ENCODE data around the gene ASIP. TPM values are rescaled to one million over a fixed set of nuclear protein-coding genes. Genes with fewer than 3 reads are reported as not detected.
"Not testable (repeated sequence)": the region's sequence is repeated elsewhere in the genome, so short reads cannot be mapped to it uniquely, and the experiment has no call there.

The ASIP gene
- total RNA-seq, 1 experiment from 2014 or later: not detected

GRCh38 chr20:34201531-34201930 is 39.7 kb upstream of the ASIP start:
- H3K14ac ChIP-seq (ENCODE audit: insufficient read depth, low read length): no peak overlapping the region
- H3K9me3 Mint-ChIP-seq: peaks cover 0 to 3% of the 10 kb centered on the region in 2 experiments; a peak in 1 of 5 replicates
- no peak overlapping the region for H4K8ac ChIP-seq (replicated peaks; ENCODE audit: insufficient read length, low read depth, low read length)
- H2BK20ac ChIP-seq (ENCODE audit: low read depth, low read length, poor library complexity, severe bottlenecking): no peak overlapping the region
- peaks cover 8% of the 10 kb centered on the region for H3K27me3 Mint-ChIP-seq (ENCODE audit: low read depth)
- no peak overlapping the region for H4K5ac ChIP-seq (ENCODE audit: insufficient read length, low read depth, low read length)
- no CpG with 5 or more reads among the region's 4 CpGs for WGBS (ENCODE audit: extremely low coverage, insufficient read length, low lambda C conversion rate)
- no peak overlapping the region for H2BK12ac ChIP-seq (ENCODE audit: insufficient read length, low read depth, low read length)
- H3K4ac ChIP-seq (ENCODE audit: low read depth, low read length): no peak overlapping the region
- no peak overlapping the region for H3K27ac Mint-ChIP-seq
- H4K20me1 ChIP-seq (ENCODE audit: control insufficient read depth, insufficient read depth, insufficient read length): no peaks in the 10 kb centered on the region
- H3K23me2 ChIP-seq (ENCODE audit: insufficient read length, low read depth, low read length, poor library complexity, severe bottlenecking): no peaks in the 10 kb centered on the region
- H4K91ac ChIP-seq (ENCODE audit: insufficient read length, low read depth, low read length): no peak overlapping the region
- H3K23ac ChIP-seq (ENCODE audit: insufficient read length, low read depth, low read length): no peak overlapping the region
- no peaks in the 10 kb centered on the region for H3K9me3 ChIP-seq (ENCODE audit: control insufficient read depth, low read depth, low read length)
- H3K4me1 Mint-ChIP-seq: peaks cover 0 to 3% of the 10 kb centered on the region in 2 experiments; a peak in 1 of 4 replicates
- H3K9ac ChIP-seq (ENCODE audit: extremely low read depth, insufficient read length, low read length): no peak overlapping the region
- no peaks in the 10 kb centered on the region for H3K4me1 ChIP-seq (ENCODE audit: insufficient read depth, low read length)
- H3K27ac ChIP-seq (ENCODE audit: insufficient read length, low read depth, low read length): no peak overlapping the region
- H2BK120ac ChIP-seq (ENCODE audit: low read depth, low read length, poor library complexity, severe bottlenecking): no peak overlapping the region
- no peak overlapping the region for H3T11ph ChIP-seq (ENCODE audit: low read length)
- no peak overlapping the region for H2BK15ac ChIP-seq (ENCODE audit: low read depth, low read length)
- no peak for DNase-seq
- TF ChIP-seq CTCF (conservative IDR thresholded peaks at IDR 0.05): no peak
- H3K79me2 ChIP-seq (ENCODE audit: insufficient read depth, low read length): no peaks in the 10 kb centered on the region
- no peaks in the 10 kb centered on the region for H3K27me3 ChIP-seq (ENCODE audit: insufficient read depth, low read length)
- no peak overlapping the region for H3K4me2 ChIP-seq (ENCODE audit: insufficient read depth, insufficient read length, low read length)
- no peak overlapping the region for H2AFZ ChIP-seq (ENCODE audit: low read length)
- H2BK5ac ChIP-seq (ENCODE audit: insufficient read length, low read length): no peak overlapping the region
- no peak overlapping the region for H3K56ac ChIP-seq (ENCODE audit: insufficient read length, low read depth, low read length)
- no peaks in the 10 kb centered on the region for H3K79me1 ChIP-seq (ENCODE audit: insufficient read depth, low read depth, low read length, poor library complexity, severe bottlenecking)
- no peak overlapping the region for H3K4me3 Mint-ChIP-seq
- H2AK5ac ChIP-seq (ENCODE audit: insufficient read length, low read length): no peak overlapping the region
- no peak overlapping the region for H3K18ac ChIP-seq (ENCODE audit: insufficient read length, low read depth, low read length)
- no peaks in the 10 kb centered on the region for H3K36me3 Mint-ChIP-seq (ENCODE audit: insufficient read depth in 1 of 3, low read depth in 3 of 3)

- not testable (repeated sequence) for H2AK5ac ChIP-seq (ENCODE audit: insufficient read length, low read length); H3K4me2 ChIP-seq (ENCODE audit: insufficient read depth, insufficient read length, low read length); H2BK12ac ChIP-seq (ENCODE audit: insufficient read length, low read depth, low read length); H4K20me1 ChIP-seq (ENCODE audit: control insufficient read depth, insufficient read depth, insufficient read length); H3K23me2 ChIP-seq (ENCODE audit: insufficient read length, low read depth, low read length, poor library complexity, severe bottlenecking); H3K9me3 ChIP-seq (ENCODE audit: control insufficient read depth, low read depth, low read length); H3K27me3 Mint-ChIP-seq (ENCODE audit: low read depth); H3K4me1 ChIP-seq (ENCODE audit: insufficient read depth, low read length); H3K9ac ChIP-seq (ENCODE audit: extremely low read depth, insufficient read length, low read length); H3K4me1 Mint-ChIP-seq; H3T11ph ChIP-seq (ENCODE audit: low read length); H3K4me3 Mint-ChIP-seq; H3K27ac ChIP-seq (ENCODE audit: insufficient read length, low read depth, low read length); H3K36me3 Mint-ChIP-seq (ENCODE audit: insufficient read depth in 1 of 3, low read depth in 3 of 3); H3K27ac Mint-ChIP-seq; H4K5ac ChIP-seq (ENCODE audit: insufficient read length, low read depth, low read length); H3K79me2 ChIP-seq (ENCODE audit: insufficient read depth, low read length); H3K23ac ChIP-seq (ENCODE audit: insufficient read length, low read depth, low read length); H4K8ac ChIP-seq (replicated peaks; ENCODE audit: insufficient read length, low read depth, low read length); H2BK120ac ChIP-seq (ENCODE audit: low read depth, low read length, poor library complexity, severe bottlenecking); H2AFZ ChIP-seq (ENCODE audit: low read length); H3K14ac ChIP-seq (ENCODE audit: insufficient read depth, low read length); H3K18ac ChIP-seq (ENCODE audit: insufficient read length, low read depth, low read length); H4K91ac ChIP-seq (ENCODE audit: insufficient read length, low read depth, low read length); H2BK5ac ChIP-seq (ENCODE audit: insufficient read length, low read length); H3K4ac ChIP-seq (ENCODE audit: low read depth, low read length); DNase-seq; H3K56ac ChIP-seq (ENCODE audit: insufficient read length, low read depth, low read length); H2BK15ac ChIP-seq (ENCODE audit: low read depth, low read length); H2BK20ac ChIP-seq (ENCODE audit: low read depth, low read length, poor library complexity, severe bottlenecking); H3K27me3 ChIP-seq (ENCODE audit: insufficient read depth, low read length); H3K79me1 ChIP-seq (ENCODE audit: insufficient read depth, low read depth, low read length, poor library complexity, severe bottlenecking)
- H3K9me3 Mint-ChIP-seq: peaks cover 11 to 14% of the 10 kb centered on the region in 2 experiments; a peak in 4 of 5 replicates
- no CpG with 5 or more reads among the region's 21 CpGs for WGBS (ENCODE audit: extremely low coverage, insufficient read length, low lambda C conversion rate)
Measured at GRCh38 chr20:34205172-34205880, 35.9 kb upstream of the ASIP start.

Data from H9 (cell line).